ENCODE results near the gene SIRT1. TPM values are rescaled to one million over a fixed set of nuclear protein-coding genes. Genes with fewer than 3 reads are reported as not detected.
"Not testable (repeated sequence)": the region's sequence is repeated elsewhere in the genome, so short reads cannot be mapped to it uniquely, and the experiment has no call there.

Gene SIRT1
- total RNA-seq, 4 donors from 2014 or later: 18.7 to 21.5 (median 19.9) TPM

- Histone ChIP-seq H3K27me3 (no peaks in the 10 kb centered on the region), H3K4me1 (no peaks in the 10 kb centered on the region), H3K27ac (no peak overlapping the region), H3K4me3 (no peak overlapping the region), H3K9me3 (no peaks in the 10 kb centered on the region), H3K36me3 (peaks cover 0 to 23% of the 10 kb centered on the region in 2 donors)
- TF ChIP-seq POLR2A (IDR thresholded peaks at IDR 0.05): no peak
- TF ChIP-seq, protein P1, sequence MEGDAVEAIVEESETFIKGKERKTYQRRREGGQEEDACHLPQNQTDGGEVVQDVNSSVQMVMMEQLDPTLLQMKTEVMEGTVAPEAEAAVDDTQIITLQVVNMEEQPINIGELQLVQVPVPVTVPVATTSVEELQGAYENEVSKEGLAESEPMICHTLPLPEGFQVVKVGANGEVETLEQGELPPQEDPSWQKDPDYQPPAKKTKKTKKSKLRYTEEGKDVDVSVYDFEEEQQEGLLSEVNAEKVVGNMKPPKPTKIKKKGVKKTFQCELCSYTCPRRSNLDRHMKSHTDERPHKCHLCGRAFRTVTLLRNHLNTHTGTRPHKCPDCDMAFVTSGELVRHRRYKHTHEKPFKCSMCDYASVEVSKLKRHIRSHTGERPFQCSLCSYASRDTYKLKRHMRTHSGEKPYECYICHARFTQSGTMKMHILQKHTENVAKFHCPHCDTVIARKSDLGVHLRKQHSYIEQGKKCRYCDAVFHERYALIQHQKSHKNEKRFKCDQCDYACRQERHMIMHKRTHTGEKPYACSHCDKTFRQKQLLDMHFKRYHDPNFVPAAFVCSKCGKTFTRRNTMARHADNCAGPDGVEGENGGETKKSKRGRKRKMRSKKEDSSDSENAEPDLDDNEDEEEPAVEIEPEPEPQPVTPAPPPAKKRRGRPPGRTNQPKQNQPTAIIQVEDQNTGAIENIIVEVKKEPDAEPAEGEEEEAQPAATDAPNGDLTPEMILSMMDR (IDR thresholded peaks at IDR 0.05 in 4 of 5, conservative IDR thresholded peaks at IDR 0.05 in 1 of 5): no peak
- in situ Hi-C loops (cut with MboI; ENCODE audit: low sequenced_read_pairs in 4 of 4): no loop called here
- intact Hi-C loops (cut with DNase I; ENCODE audit: low total_unique reads): no loop called here
- ATAC-seq: no peak
- DNase-seq: no peak
Measured at GRCh38 chr10:67955614-67956013, 71.2 kb downstream of the SIRT1 start.

DNA sequence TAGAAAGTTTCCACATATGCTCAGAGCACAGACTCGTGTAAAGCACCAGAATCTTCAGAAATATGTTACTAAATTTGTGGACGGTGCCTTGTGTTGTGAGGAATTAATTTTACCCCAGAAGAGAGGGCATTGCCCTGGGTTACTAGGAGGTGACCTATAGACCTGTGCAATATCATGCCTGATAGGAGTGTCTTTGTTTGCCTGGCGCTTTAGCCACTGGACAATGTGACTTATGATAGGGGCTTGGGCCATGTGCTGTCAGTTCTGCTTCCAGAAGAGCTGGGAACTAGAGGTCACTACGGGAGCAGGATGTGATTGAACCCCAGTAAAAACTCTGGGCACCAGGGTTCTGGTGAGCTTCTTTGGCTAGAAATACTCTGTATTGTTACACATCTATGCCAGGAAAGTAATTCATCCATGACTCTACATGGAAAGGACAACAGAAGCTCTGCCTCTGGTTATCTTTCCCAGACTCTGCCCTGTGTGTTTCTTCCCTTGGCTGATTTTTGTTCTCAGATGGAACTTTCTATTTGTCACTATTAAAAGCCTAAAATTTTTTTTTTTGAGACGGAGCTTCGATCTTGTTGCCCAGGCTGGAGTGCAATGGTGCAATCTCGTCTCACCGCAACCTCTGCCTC is 75.5 kb downstream of the SIRT1 start:
- intact Hi-C loops (cut with DNase I; ENCODE audit: low total_unique reads): no loop called here
- ATAC-seq: no peak

DNA sequence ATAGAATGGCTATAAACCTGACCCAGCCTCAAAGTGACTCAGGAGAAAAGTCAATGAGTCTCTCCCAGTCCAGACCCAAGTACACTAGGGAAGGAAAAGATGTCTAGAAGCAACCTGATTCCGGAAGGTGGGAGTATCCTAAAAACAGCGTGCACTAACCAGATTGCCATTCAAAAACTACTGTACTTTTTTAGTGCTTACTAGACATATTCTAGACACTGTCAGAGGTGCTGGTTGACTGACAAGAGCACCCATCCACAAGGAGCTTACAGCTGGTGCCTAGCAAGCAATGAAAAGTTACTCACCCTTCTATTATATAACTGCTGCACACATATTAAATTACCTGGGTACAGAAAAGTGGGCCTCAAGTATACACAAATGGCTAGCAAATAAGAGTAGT is 81.0 kb downstream of the SIRT1 start:
- TF ChIP-seq, protein P1 (IDR thresholded peaks at IDR 0.05 in 4 of 5, conservative IDR thresholded peaks at IDR 0.05 in 1 of 5): no peak
- TF ChIP-seq POLR2A (IDR thresholded peaks at IDR 0.05): no peak
- intact Hi-C loops (cut with DNase I; ENCODE audit: low total_unique reads): no loop called here
- peaks cover 0 to 25% of the 10 kb centered on the region in 2 donors for H3K36me3 ChIP-seq

More for the DNA sequence above, 75.5 kb downstream of the SIRT1 start:
- Histone ChIP-seq H3K36me3 (peaks cover 0 to 13% of the 10 kb centered on the region in 2 donors), H3K9me3 (no peaks in the 10 kb centered on the region), H3K4me3 (no peak overlapping the region), H3K4me1 (no peaks in the 10 kb centered on the region), H3K27ac (no peak overlapping the region), H3K27me3 (no peaks in the 10 kb centered on the region)
- in situ Hi-C loops (cut with MboI; ENCODE audit: low sequenced_read_pairs in 4 of 4): no loop called here
- TF ChIP-seq, protein P1 (IDR thresholded peaks at IDR 0.05 in 4 of 5, conservative IDR thresholded peaks at IDR 0.05 in 1 of 5): no peak
- no peak for TF ChIP-seq POLR2A (IDR thresholded peaks at IDR 0.05)
- no peak for DNase-seq

DNA sequence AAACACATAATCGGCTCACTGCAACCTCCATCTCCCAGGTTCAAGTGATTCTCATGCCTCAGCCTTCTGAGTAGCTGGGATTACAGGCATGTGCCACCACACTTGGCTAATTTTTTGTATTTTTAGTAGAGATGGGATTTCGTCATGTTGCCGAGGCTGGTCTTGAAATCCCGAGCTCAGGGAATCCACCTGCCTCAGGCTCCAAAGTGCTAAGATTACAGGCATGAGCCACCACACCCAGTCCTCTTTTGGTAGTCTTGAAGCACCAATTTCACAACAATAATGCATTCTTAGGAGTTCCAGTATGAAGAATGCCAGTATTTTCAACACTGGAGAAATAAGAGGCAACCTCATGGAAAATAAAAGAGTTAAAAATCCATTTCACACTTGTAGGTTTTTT is 81.6 kb downstream of the SIRT1 start:
- H3K36me3 ChIP-seq: peaks cover 0 to 25% of the 10 kb centered on the region in 2 donors
- ATAC-seq; H3K4me3 ChIP-seq; H3K27me3 ChIP-seq; H3K27ac ChIP-seq; intact Hi-C loops (cut with DNase I; ENCODE audit: low total_unique reads); in situ Hi-C loops (cut with MboI; ENCODE audit: low sequenced_read_pairs in 4 of 4); H3K9me3 ChIP-seq; H3K4me1 ChIP-seq; DNase-seq: not testable (repeated sequence)

More for the DNA sequence above, 81.0 kb downstream of the SIRT1 start:
- H3K27ac ChIP-seq: no peak overlapping the region
- no peak overlapping the region for H3K4me3 ChIP-seq
- no peaks in the 10 kb centered on the region for H3K9me3 ChIP-seq
- no peak for DNase-seq
- peaks cover 0 to 5% of the 10 kb centered on the region in 2 donors for H3K4me1 ChIP-seq
- ATAC-seq: no peak
- in situ Hi-C loops (cut with MboI; ENCODE audit: low sequenced_read_pairs in 4 of 4): no loop called here
- no peaks in the 10 kb centered on the region for H3K27me3 ChIP-seq

Other genes starting within 250 kb of the SIRT1 start
- gene CTNNA3, start 188.5 kb upstream of the SIRT1 start, total RNA-seq: 10 to 100 TPM; 14.3 to 49.5 (median 24.2) TPM
- gene DNAJC12, start 46.5 kb upstream of the SIRT1 start, total RNA-seq: 10 to 100 TPM in 3 of 4 donors, 1 to 10 TPM in 1; 8.6 to 15.0 (median 11.9) TPM
- gene HERC4, start 190.6 kb downstream of the SIRT1 start, total RNA-seq: 10 to 100 TPM; 12.8 to 25.2 (median 13.1) TPM
- gene MYPN, start 224.8 kb downstream of the SIRT1 start, total RNA-seq: 100 to 1,000 TPM; 118 to 342 (median 193) TPM

Data from gastrocnemius medialis (tissue), 4 donors.